T-helper 2 cell (primary cell): Measurements from ENCODE around the gene FAP.

Experiments
- DNase-seq, 5 experiments: peaks; one replicate each; pipeline versions ENCODE4 v3.0.0 to v3.0.0-alpha.2; 2012 to 2022

Gene FAP

DNA sequence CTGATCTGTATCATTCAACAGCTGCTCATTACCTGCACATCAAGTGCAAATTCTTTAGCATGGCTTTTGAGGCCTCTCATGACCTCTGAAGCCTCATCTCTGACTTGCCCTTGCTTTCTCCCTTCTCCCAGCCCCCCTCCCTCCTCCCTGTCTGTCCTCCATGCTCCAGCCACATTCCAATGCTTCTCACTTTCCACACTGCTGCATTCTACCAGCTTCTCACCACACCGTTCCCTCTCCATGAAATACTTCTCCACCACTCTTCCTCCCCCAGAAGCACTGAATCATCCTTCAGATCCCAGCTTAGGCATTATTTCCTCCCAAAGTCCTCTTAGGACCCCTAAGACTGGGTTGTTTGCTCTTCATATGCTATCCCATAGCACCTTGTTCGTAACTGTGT, 118.1 kb downstream of the FAP start:
- no peak for DNase-seq

DNA sequence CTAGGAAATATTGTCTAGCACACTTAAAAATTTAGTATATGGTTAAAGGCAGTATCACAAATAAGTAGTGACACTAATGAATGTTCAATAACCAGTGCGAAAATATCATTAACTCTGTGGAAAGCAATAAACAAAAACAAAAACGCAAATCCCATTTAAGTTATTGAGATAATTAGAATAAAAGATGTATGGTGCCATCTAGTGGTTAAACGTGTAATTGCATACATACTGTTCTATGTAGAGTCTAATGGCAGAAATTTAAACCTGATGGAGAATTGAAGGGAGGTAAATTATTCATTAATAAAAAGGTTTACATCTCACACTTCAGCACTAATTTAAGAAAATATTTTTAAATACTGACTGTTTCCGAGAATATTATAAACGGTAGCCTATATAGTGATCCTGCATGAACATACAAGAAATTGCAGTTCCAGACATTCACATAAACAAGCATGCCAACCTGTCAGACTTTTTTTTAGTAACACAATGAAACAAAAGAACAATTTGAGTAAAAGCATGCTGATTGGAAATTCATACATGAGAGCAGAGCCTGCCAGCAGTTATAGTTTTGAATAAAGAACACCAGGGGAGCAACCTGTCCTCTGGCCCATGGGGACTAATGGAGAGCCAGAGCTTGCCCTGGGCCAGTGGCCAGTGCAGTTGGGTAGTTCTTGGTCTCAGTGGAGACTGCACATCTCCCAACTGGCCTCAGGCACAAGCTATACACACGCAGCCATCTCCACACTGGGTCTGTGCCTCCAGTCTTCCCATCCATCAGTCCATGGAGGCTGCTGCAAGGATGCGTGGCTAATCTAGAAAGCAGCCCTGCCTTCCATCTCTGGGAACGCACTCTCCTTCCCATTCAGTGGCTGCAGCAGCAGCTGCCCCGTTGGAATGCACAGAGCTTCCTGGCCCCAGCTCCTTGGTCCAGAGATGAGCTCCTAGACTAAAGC, 119.2 kb downstream of the FAP start:
- peak in 2 of 5 experiments; percentile 27 to 75 for DNase-seq
